H1 (cell line): ENCODE results near the gene CARD11. TPM values are rescaled to one million over a fixed set of nuclear protein-coding genes. Genes with fewer than 3 reads are reported as not detected.

Experiments
- ASH2L ChIP-seq: fragments of 200-600, 300-600 bp; sonication (generic); IDR thresholded peaks from one replicate; pipeline ENCODE4 v1.7.1; 2017; ENCODE audit warnings: low read length
- CREB1 ChIP-seq: IDR thresholded peaks from 2 replicates; pipeline ENCODE4 v1.6.1; 2012; ENCODE audit warnings: inconsistent platforms
- NRF1 ChIP-seq: IDR thresholded peaks from 2 replicates; pipeline ENCODE4 v1.6.1; 2011; ENCODE audit warnings: mild to moderate bottlenecking, low read depth, low read length, improper control_type of control experiment
- POU5F1 ChIP-seq: IDR thresholded peaks from 2 replicates; pipeline ENCODE4 v1.6.1; 2011; ENCODE audit warnings: low read depth, mild to moderate bottlenecking, low read length, moderate library complexity
- RXRA ChIP-seq: IDR thresholded peaks from 2 replicates; pipeline ENCODE4 v1.6.1; 2011; ENCODE audit warnings: low read depth, mild to moderate bottlenecking, low read length, moderate library complexity; ENCODE audit not compliant: insufficient read depth
- TEAD4 ChIP-seq: IDR thresholded peaks from 2 replicates; pipeline ENCODE4 v1.6.1; 2012; ENCODE audit warnings: low read depth, low read length, inconsistent platforms, mixed read lengths
- polyA plus RNA-seq, 7 experiments: library from polyadenylated mRNA; depleted of rRNA in 3 of 7; stranded (reverse) in 5 of 7; unstranded in 2 of 7; fragments of >200 nt in 5 of 7; fragments of 200-250 nt in 2 of 7; gene quantifications; 1 replicate in 5 of 7; 2 replicates in 1 of 7; 4 replicates in 1 of 7; pipeline versions ENCODE4 v1.2.1 to v1.2.3, GENCODE V29; 2011 to 2013; ENCODE audit warnings: missing spikeins in 2 of 7, mixed read lengths in 2 of 7
- total RNA-seq: library from RNA; stranded (reverse); fragmentation: NEBNext Ultra II Directional; extraction: Animal tissue kit (Norgen Biotek cat#: 25700); gene quantifications from 2 replicates; pipeline ENCODE4 v1.2.1, GENCODE V29; 2021

The CARD11 gene
- total and polyA plus RNA-seq, 2 of the 8 experiments (the other 6 are each of a cell fraction or from before 2014, with no cell fraction given), result 12.6 to 29.8 TPM

DNA sequence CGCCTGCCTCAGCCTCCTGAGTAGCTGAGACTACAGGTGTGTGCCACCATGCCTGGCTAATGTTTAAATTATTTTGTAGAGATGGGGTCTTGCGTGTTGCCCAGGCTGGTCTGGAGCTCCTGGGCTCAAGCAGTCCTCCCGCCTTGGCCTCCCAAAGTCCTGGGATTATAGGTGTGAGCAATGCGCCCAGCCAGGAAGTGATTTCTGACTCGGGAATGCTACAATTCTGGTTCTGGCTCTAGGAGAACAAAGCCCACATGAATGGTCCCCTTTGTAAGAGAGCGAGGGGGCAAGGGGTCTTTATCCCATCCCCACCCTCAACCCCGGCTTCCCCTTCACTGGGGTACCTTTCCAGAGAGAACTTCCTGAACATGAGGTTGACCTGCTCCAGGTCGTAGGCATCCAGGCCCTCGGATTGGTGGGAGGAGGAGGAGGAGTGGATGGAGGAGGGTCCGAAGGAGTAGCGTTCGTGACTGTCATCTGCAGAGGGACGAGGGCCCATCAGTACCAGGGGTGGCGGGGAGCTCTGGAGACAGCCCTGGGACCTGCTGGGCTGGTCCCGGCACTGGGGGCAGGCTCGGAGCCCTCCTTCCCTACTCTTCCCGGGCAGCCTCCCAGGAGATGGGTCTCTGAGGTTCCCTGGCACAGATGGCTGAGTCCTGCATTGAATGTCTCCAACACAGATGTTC lies 119.6 kb downstream of the CARD11 start (continued):
- no peak for TF ChIP-seq TEAD4
- TF ChIP-seq CREB1, result no peak
- no peak for TF ChIP-seq ASH2L
- TF ChIP-seq NRF1, result no peak
- no peak for TF ChIP-seq RXRA
- TF ChIP-seq POU5F1, result no peak
- TF ChIP-seq, all 59 proteins: peak for 0
